ENCODE measurements around the gene OGFR. TPM values are rescaled to one million over a fixed set of nuclear protein-coding genes. Genes with fewer than 3 reads are reported as not detected.

The OGFR gene
- total and polyA plus RNA-seq, 9 donors: 28.6 to 52.9 (median 43.0) TPM

DNA sequence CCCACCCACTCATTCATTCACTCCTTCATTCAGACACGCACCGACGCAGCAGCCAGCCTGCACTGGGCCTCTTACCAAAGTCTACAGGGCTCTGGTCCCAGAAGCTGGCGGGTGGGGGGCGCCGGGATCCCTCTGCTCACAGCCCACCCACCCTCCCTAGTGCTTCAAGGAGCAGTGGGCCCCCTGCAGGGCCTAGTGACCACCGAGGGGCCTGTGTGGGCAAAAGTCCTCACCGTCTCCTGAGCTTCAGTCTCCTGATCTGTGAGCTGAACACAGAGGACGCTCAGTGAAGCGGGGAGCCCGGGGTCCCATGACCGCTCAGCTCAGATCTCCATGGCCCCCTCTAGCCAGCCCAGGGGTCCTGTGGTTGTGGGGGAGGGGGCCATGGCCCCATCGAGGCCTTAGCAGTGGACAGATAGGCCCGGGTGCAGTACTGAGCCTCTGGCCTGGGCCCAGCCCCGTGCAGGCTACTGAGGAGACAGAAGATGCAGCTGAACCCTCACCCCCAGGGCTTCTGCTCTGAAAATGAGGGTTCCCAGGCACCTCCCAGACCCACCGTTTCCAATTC lies 41.8 kb upstream of the OGFR start:
- Histone ChIP-seq H3K27ac (no peak overlapping the region), H3K4me1 (ENCODE audit: insufficient read depth) (peaks cover 3% of the 10 kb centered on the region), H3K36me3 (no peaks in the 10 kb centered on the region), H3K9me3 (no peaks in the 10 kb centered on the region), H3K27me3 (no peaks in the 10 kb centered on the region), H3K4me3 (no peak overlapping the region)
- WGBS, 3 donors: 80 to 84% (median 83%) methylated on average over 14 to 16 of the region's 16 CpGs
- intact Hi-C loops (cut with DNase I): no loop called here
- no peak for DNase-seq
- TF ChIP-seq, protein P1, sequence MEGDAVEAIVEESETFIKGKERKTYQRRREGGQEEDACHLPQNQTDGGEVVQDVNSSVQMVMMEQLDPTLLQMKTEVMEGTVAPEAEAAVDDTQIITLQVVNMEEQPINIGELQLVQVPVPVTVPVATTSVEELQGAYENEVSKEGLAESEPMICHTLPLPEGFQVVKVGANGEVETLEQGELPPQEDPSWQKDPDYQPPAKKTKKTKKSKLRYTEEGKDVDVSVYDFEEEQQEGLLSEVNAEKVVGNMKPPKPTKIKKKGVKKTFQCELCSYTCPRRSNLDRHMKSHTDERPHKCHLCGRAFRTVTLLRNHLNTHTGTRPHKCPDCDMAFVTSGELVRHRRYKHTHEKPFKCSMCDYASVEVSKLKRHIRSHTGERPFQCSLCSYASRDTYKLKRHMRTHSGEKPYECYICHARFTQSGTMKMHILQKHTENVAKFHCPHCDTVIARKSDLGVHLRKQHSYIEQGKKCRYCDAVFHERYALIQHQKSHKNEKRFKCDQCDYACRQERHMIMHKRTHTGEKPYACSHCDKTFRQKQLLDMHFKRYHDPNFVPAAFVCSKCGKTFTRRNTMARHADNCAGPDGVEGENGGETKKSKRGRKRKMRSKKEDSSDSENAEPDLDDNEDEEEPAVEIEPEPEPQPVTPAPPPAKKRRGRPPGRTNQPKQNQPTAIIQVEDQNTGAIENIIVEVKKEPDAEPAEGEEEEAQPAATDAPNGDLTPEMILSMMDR (IDR thresholded peaks at IDR 0.05): no peak
- TF ChIP-seq POLR2A (IDR thresholded peaks at IDR 0.05) (no peak), EP300 (IDR thresholded peaks at IDR 0.05) (no peak)

DNA sequence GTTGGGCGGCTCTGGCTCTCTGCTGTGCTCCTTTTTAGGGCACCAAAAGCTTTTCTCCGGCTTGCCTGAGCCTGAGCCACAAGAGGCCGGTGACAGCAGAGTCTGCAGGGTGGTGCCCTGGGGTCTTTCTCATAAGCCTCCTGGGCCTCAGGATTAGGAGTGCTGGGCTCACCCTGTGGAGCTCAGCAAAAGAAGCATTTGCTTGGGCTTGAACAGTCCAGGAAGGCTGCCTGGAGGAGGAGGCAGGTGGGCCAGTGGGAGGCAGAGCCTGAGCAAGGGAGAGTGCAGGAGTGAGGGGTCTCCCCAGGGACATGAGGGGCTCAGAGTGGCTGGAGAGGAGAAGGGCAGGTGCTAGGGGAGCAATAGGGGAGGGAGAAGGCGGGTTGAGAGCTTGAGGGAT lies 41.2 kb upstream of the OGFR start:
- TF ChIP-seq, protein P1 (IDR thresholded peaks at IDR 0.05): no peak
- TF ChIP-seq EP300 (IDR thresholded peaks at IDR 0.05): no peak
- no peak for TF ChIP-seq POLR2A (IDR thresholded peaks at IDR 0.05)
- no peak for DNase-seq
- H3K4me3 ChIP-seq: no peak overlapping the region
- no peaks in the 10 kb centered on the region for H3K27me3 ChIP-seq
- 93 to 98% (median 95%) methylated on average over 4 of the region's 4 CpGs for WGBS, 3 donors
- no peaks in the 10 kb centered on the region for H3K9me3 ChIP-seq
- no peaks in the 10 kb centered on the region for H3K36me3 ChIP-seq
- intact Hi-C loops (cut with DNase I): no loop called here
- peaks cover 7% of the 10 kb centered on the region for H3K4me1 ChIP-seq (ENCODE audit: insufficient read depth)
- H3K27ac ChIP-seq: no peak overlapping the region

DNA sequence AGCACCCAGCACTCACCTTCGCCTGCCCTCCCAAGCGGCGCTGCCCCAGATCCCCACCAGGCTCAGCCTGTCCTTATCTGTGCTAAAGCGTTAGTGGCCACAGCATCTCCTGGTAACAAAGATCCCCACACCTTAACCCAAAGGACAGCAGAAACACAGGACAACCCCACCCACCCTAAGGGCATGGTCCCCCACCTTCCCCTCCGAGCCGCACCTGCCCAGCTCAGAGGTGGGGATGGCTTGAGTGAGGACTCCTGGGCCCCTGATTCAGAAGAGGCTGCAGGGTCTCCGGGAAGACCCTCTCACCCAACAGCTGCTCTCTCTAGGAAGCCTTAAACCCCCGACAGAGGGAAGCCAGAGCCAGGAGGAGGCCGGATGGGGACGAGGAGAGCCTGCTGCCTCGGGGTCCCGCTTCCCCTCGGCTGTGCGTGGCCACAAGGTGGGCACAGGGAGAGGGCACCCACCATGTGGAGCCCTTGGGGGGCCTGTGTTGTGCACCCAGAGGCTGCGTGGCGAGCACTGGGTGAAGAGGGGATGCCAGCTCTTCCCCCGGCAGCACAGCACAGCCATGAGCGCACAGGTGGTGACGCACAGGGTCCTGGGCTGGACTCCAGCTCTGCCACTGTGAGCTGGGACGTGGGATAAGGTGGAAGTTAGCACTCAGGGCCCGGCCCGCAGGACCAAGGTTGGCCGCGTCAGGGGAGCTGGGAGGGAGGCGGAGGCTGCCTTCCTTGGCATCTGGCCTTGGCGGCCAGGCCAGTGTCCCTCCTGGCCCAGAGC lies 40.3 kb upstream of the OGFR start:
- WGBS, 3 donors: 89 to 93% (median 90%) methylated on average over 23 to 26 of the region's 26 CpGs
- intact Hi-C loops (cut with DNase I): no loop called here
- DNase-seq: no peak
- no peaks in the 10 kb centered on the region for H3K27me3 ChIP-seq
- peaks cover 9% of the 10 kb centered on the region for H3K4me1 ChIP-seq (ENCODE audit: insufficient read depth)
- H3K27ac ChIP-seq: no peak overlapping the region
- no peaks in the 10 kb centered on the region for H3K9me3 ChIP-seq
- no peaks in the 10 kb centered on the region for H3K36me3 ChIP-seq
- H3K4me3 ChIP-seq: no peak overlapping the region
- TF ChIP-seq, protein P1 (IDR thresholded peaks at IDR 0.05): no peak
- TF ChIP-seq POLR2A (IDR thresholded peaks at IDR 0.05) (no peak), EP300 (IDR thresholded peaks at IDR 0.05) (no peak)

DNA sequence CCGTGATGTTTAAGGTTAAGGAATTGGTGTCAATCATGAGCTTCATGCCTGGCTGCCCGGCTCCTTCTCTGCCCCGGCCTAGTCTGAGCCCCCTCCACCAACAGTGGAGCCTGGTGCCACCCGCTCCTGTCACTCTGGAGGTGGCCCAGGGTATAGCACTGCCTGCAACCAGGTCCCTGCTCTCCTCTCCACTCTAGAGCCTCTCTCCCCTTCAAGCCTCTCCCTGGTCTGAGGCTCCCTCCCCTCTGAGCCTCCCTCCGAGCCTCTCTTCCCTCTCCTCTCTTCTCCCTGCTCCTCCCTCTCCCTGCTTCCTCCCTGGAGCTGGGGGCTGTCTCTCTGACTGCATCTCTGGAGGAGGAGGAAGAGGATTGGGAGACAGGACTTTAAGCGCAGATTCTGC lies 39.6 kb upstream of the OGFR start:
- Histone ChIP-seq H3K27me3 (no peaks in the 10 kb centered on the region), H3K36me3 (no peaks in the 10 kb centered on the region), H3K4me3 (no peak overlapping the region), H3K27ac (no peak overlapping the region), H3K9me3 (no peaks in the 10 kb centered on the region), H3K4me1 (ENCODE audit: insufficient read depth) (peaks cover 9% of the 10 kb centered on the region)
- TF ChIP-seq POLR2A (IDR thresholded peaks at IDR 0.05) (no peak), EP300 (IDR thresholded peaks at IDR 0.05) (no peak)
- 88 to 95% (median 91%) methylated on average over 6 of the region's 6 CpGs for WGBS, 3 donors
- DNase-seq: no peak
- intact Hi-C loops (cut with DNase I): no loop called here
